DND-41 (cell line): ENCODE results near the gene PAEP.

Experiments
- CTCF ChIP-seq: IDR thresholded peaks from 2 replicates; pipeline ENCODE4 v1.5.1; 2012; ENCODE audit warnings: borderline replicate concordance, low read length, moderate library complexity, mild to moderate bottlenecking; ENCODE audit not compliant: poor library complexity, severe bottlenecking; ENCODE audit errors: extremely low read depth
- EZH2 ChIP-seq: IDR thresholded peaks from 3 replicates; pipeline ENCODE4 v1.6.1; 2012; ENCODE audit warnings: borderline replicate concordance, low read depth, mild to moderate bottlenecking, moderate library complexity, low read length, inconsistent platforms; ENCODE audit not compliant: severe bottlenecking

- no peak for TF ChIP-seq CTCF
- no peak for TF ChIP-seq EZH2
These were observed 22.1 kb downstream of the PAEP start for GRCh38 chr9:135583688-135584011.
